Fibroblast of lung (primary cell): ENCODE measurements around the gene PKNOX2. TPM values are rescaled to one million over a fixed set of nuclear protein-coding genes. Genes with fewer than 3 reads are reported as not detected.

Experiments
- DNase-seq, 2 donors: peaks; one replicate each; pipeline versions ENCODE4 v3.0.0 to v3.0.0-alpha.2; 2010; ENCODE audit warnings: low read depth in 2 of 2
- H2AFZ ChIP-seq: 2 replicates; pipeline ENCODE4 v1.5.1; 2012; ENCODE audit warnings: low read length, control low read depth, inconsistent platforms
- H3K27ac ChIP-seq: 2 replicates; pipeline ENCODE4 v1.5.1; 2011; ENCODE audit warnings: low read length, control low read depth; ENCODE audit not compliant: insufficient read depth
- H3K27me3 ChIP-seq: 2 replicates; pipeline ENCODE4 v1.5.1; 2011; ENCODE audit warnings: mild to moderate bottlenecking, low read length; ENCODE audit not compliant: control insufficient read depth, insufficient read depth
- H3K36me3 ChIP-seq: 2 replicates; pipeline ENCODE4 v1.5.1; 2011; ENCODE audit warnings: low read length; ENCODE audit not compliant: control insufficient read depth, insufficient read depth
- H3K4me1 ChIP-seq: 2 replicates; pipeline ENCODE4 v1.5.1; 2011; ENCODE audit warnings: low read length; ENCODE audit not compliant: control insufficient read depth, insufficient read depth; ENCODE audit errors: extremely low read depth
- H3K4me2 ChIP-seq: 2 replicates; pipeline ENCODE4 v1.5.1; 2011; ENCODE audit warnings: low read length, control low read depth; ENCODE audit not compliant: insufficient read depth; ENCODE audit errors: extremely low read depth
- H3K4me3 ChIP-seq, 4 experiments: fragments of 200-600 bp in 1 of 4; sonication (generic) in 1 of 4; replicated peaks in 1 of 4; 2 replicates each; pipeline ENCODE4 v1.5.1; 2011 to 2016; ENCODE audit warnings: low read length in 4 of 4, low read depth in 3 of 4, mild to moderate bottlenecking in 3 of 4, control low read depth in 2 of 4, inconsistent platforms in 1 of 4, mixed read lengths in 1 of 4; ENCODE audit not compliant: insufficient read depth in 1 of 4; ENCODE audit errors: control extremely low read depth in 1 of 4
- H3K79me2 ChIP-seq: 2 replicates; pipeline ENCODE4 v1.5.1; 2012; ENCODE audit warnings: mild to moderate bottlenecking, low read length, inconsistent platforms; ENCODE audit not compliant: control insufficient read depth, insufficient read depth
- H3K9ac ChIP-seq: 2 replicates; pipeline ENCODE4 v1.5.1; 2011; ENCODE audit warnings: mild to moderate bottlenecking, low read length, control low read depth; ENCODE audit not compliant: insufficient read depth
- H3K9me3 ChIP-seq: 2 replicates; pipeline ENCODE4 v1.5.1; 2012; ENCODE audit warnings: low read depth, low read length; ENCODE audit not compliant: control insufficient read depth, insufficient read depth
- H4K20me1 ChIP-seq: 2 replicates; pipeline ENCODE4 v1.5.1; 2011; ENCODE audit warnings: low read length; ENCODE audit not compliant: control insufficient read depth, insufficient read depth; ENCODE audit errors: extremely low read depth
- CTCF ChIP-seq, 2 donors: IDR thresholded peaks in 1 of 2; conservative IDR thresholded peaks in 1 of 2; 1 replicate in 1 of 2; 2 replicates in 1 of 2; pipeline ENCODE4 v1.5.1; 2011 to 2012; ENCODE audit warnings: low read length in 2 of 2, control low read depth in 1 of 2, inconsistent platforms in 1 of 2, low read depth in 1 of 2, mild to moderate bottlenecking in 1 of 2
- EZH2 ChIP-seq: IDR thresholded peaks from 2 replicates; pipeline ENCODE4 v1.5.1; 2012; ENCODE audit warnings: low read length, control low read depth, mild to moderate bottlenecking; ENCODE audit errors: missing control alignments
- polyA plus RNA-seq, 2 donors: library from polyadenylated mRNA; depleted of rRNA in 1 of 2; stranded (reverse) in 1 of 2; unstranded in 1 of 2; fragments of >200 nt; gene quantifications; 2 replicates each; pipeline ENCODE4 v1.2.1, GENCODE V29; 2011 to 2012; ENCODE audit warnings: missing spikeins in 1 of 2
- total RNA-seq: library from RNA; depleted of rRNA; stranded (reverse); fragments of >200 nt; gene quantifications from 2 replicates; pipeline ENCODE4 v1.2.1, GENCODE V29; 2014

The PKNOX2 gene
- total and polyA plus RNA-seq, 2 donors (not counting 1 experiment from before 2014, with no cell fraction given), result 0.33 to 2.2 TPM

GRCh38 chr11:125351033-125351867 is 186.7 kb downstream of the PKNOX2 start:
- no peak for DNase-seq
- H3K4me3 ChIP-seq, result no peak overlapping the region
- TF ChIP-seq CTCF (conservative IDR thresholded peaks at IDR 0.05 in 1 of 2, IDR thresholded peaks at IDR 0.05 in 1 of 2; ENCODE audit: low read depth in 1 of 2, low read length in 2 of 2) (no peak), EZH2 (no peak)
- H2AFZ ChIP-seq, result no peak overlapping the region
- H3K4me1 ChIP-seq, result peaks cover under 1% of the 10 kb centered on the region
- no peaks in the 10 kb centered on the region for H3K79me2 ChIP-seq
- peaks cover 11% of the 10 kb centered on the region for H3K27me3 ChIP-seq
- no peak overlapping the region for H3K4me2 ChIP-seq
- no peaks in the 10 kb centered on the region for H3K36me3 ChIP-seq
- no peak overlapping the region for H3K27ac ChIP-seq
- no peak overlapping the region for H3K9ac ChIP-seq
- no peaks in the 10 kb centered on the region for H4K20me1 ChIP-seq
- no peaks in the 10 kb centered on the region for H3K9me3 ChIP-seq

GRCh38 chr11:125351868-125352250 is 187.3 kb downstream of the PKNOX2 start:
- no peak for DNase-seq
- H3K4me1 ChIP-seq, result no peaks in the 10 kb centered on the region
- no peak overlapping the region for H3K4me3 ChIP-seq
- H3K27me3 ChIP-seq, result peaks cover 7% of the 10 kb centered on the region
- TF ChIP-seq CTCF (conservative IDR thresholded peaks at IDR 0.05 in 1 of 2, IDR thresholded peaks at IDR 0.05 in 1 of 2; ENCODE audit: low read depth in 1 of 2, low read length in 2 of 2) (no peak), EZH2 (no peak)
- no peak overlapping the region for H3K4me2 ChIP-seq
- no peaks in the 10 kb centered on the region for H3K9me3 ChIP-seq
- H3K79me2 ChIP-seq, result no peaks in the 10 kb centered on the region
- H3K9ac ChIP-seq, result no peak overlapping the region
- no peak overlapping the region for H2AFZ ChIP-seq
- H3K36me3 ChIP-seq, result no peaks in the 10 kb centered on the region
- H4K20me1 ChIP-seq, result no peaks in the 10 kb centered on the region
- no peak overlapping the region for H3K27ac ChIP-seq

GRCh38 chr11:125356797-125357196 is 192.2 kb downstream of the PKNOX2 start:
- no peak overlapping the region for H3K27ac ChIP-seq
- H2AFZ ChIP-seq, result no peak overlapping the region
- H3K9me3 ChIP-seq, result no peaks in the 10 kb centered on the region
- H3K4me1 ChIP-seq, result peaks cover 3% of the 10 kb centered on the region
- no peak overlapping the region for H3K4me3 ChIP-seq
- H3K27me3 ChIP-seq, result no peaks in the 10 kb centered on the region
- TF ChIP-seq EZH2, result no peak
- TF ChIP-seq CTCF (conservative IDR thresholded peaks at IDR 0.05 in 1 of 2, IDR thresholded peaks at IDR 0.05 in 1 of 2; ENCODE audit: low read depth in 1 of 2, low read length in 2 of 2), result no peak
- H4K20me1 ChIP-seq, result no peaks in the 10 kb centered on the region
- H3K4me2 ChIP-seq, result no peak overlapping the region
- H3K9ac ChIP-seq, result no peak overlapping the region
- no peaks in the 10 kb centered on the region for H3K36me3 ChIP-seq
- DNase-seq, result no peak
- no peaks in the 10 kb centered on the region for H3K79me2 ChIP-seq
